ENCODE data around the gene ZFYVE9.
A peak's percentile ranks its signal among the peaks of the same experiment; 100 is the strongest.
"Not testable (repeated sequence)": the region's sequence is repeated elsewhere in the genome, so short reads cannot be mapped to it uniquely, and the experiment has no call there.

The ZFYVE9 gene

GRCh38 chr1:52139817-52140540 lies 1.9 kb upstream of the ZFYVE9 start:
- peak; percentile 48 for DNase-seq (ENCODE audit: low read depth)
- H3K4me3 ChIP-seq (ENCODE audit: low read depth, low read length), result no peak overlapping the region
- no peak for TF ChIP-seq CTCF (IDR thresholded peaks at IDR 0.05; ENCODE audit: low read depth, low read length, missing control alignments)

DNA sequence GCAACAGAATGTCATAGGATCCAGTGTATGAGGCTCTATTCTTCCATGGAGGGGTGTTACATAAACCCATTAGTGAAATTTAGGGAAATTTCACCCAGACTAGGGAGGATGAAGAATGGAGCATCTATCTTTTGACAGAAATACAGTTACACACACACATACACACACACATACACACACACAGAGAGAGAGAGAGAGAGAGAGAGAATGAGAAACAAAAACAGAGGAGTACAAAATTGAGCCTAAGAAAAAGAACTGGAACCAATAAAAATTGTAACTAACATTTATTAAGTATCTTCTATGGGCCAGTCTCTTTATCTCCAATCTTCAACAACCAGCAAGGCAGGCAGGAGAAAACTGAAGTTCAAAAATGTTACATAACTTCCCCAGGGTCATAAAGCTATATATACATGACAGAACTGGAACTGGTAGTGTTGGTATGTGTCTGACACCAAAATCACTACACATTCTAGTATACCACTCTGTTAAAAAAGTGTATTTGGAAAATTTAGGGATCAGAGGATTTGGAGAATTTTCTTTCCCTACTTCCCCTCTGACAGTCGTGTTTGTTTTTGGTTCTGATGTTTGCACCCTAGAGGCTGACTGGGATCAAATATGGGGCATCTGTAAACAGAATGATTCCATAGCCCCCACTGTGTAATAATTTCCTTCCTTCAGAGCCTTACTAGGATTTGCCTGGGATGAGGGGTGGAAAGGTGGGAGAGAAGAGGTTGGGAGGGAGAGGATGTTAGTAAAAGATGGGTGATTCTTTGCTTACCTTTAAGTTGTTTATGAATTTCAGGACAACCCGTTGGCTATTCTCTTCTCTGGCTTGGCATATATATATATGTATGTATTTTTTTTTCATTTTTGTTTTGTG lies 1.0 kb upstream of the ZFYVE9 start:
- no peak for TF ChIP-seq CTCF (IDR thresholded peaks at IDR 0.05; ENCODE audit: low read depth, low read length, missing control alignments)
- H3K4me3 ChIP-seq (ENCODE audit: low read depth, low read length), result no peak overlapping the region

DNA sequence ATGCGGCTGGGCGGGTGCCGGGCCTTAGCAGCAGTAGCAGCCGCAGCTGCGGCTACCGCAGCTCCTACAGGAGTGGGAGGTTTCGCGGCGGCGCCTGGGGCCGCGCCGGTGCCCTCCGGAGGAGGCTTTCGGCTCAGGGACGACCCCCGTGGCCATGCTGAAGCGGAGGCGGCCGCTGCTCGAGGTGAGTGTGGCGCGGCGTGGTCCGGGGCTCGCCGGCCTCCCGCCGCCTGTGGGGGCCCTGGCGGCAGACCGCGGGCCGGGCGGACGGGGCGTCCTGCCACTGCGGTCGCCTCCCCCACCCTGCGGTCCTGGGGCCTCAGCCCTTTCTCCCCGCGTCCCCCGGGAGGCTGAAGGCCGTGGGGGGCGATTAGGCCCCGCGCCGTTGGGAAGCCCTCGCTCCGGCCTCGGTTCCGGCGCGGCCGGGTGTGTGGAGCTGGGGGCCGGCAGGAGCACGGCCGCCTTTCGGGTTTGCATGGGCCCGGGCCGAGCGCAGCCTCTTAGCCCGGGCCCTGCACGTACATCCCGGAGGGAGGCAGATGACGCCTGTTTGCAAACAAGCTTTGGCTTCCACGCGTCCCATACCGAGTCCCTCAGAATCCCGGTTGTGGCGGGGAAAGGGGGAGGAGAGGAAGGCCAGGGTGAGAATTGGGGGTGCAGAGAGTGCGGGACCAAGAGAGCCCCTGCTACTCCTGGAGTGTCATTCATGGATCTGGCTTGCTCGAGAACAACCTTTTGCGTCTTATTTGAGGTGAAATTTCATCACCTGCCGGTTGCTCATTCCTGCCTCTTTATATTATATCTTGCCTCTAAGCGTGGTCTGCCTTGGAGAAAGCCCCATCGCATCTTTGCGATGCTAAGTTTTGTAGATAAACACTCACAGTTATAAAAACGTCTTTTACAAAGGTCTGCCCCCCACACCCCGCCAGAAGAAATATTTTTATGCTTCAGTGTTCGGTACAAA lies 613 bp downstream of the ZFYVE9 start:
- DNase-seq (ENCODE audit: low read depth), result no peak
- no peak for TF ChIP-seq CTCF (IDR thresholded peaks at IDR 0.05; ENCODE audit: low read depth, low read length, missing control alignments)
- H3K4me3 ChIP-seq (ENCODE audit: low read depth, low read length), result peak overlapping the region; percentile 69

More for the DNA sequence above, 1.0 kb upstream of the ZFYVE9 start:
- no peak for DNase-seq (ENCODE audit: low read depth)

- no peak for TF ChIP-seq CTCF (IDR thresholded peaks at IDR 0.05; ENCODE audit: low read depth, low read length, missing control alignments)
- no peak for DNase-seq (ENCODE audit: low read depth)
- H3K4me3 ChIP-seq (ENCODE audit: low read depth, low read length), result no peak overlapping the region
These were observed 3.2 kb downstream of the ZFYVE9 start for GRCh38 chr1:52145137-52145536.

GRCh38 chr1:52150445-52150844 lies 8.6 kb downstream of the ZFYVE9 start:
- not testable (repeated sequence) for DNase-seq (ENCODE audit: low read depth); H3K4me3 ChIP-seq (ENCODE audit: low read depth, low read length)

DNA sequence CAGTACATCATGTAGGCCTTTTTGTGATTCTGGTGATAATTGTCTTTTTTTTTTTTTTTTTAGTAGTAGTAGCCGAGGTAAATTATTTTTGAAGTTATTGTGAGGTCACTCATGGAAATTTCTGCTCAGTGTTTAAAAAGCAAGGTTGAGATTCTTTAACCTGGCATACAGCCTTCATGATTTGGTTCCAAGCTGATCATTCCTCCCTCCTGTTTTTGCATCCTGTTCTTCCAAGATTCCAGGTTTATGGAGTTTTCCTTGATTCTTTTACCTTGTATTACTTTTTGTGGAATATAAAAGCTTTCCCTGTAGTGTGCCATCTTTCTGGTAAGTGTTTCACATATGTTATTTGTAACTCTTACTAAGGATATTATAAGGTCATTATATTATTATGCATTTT lies 9.1 kb downstream of the ZFYVE9 start:
- DNase-seq (ENCODE audit: low read depth), result no peak
- TF ChIP-seq CTCF (IDR thresholded peaks at IDR 0.05; ENCODE audit: low read depth, low read length, missing control alignments), result no peak
- H3K4me3 ChIP-seq (ENCODE audit: low read depth, low read length), result no peak overlapping the region

DNA sequence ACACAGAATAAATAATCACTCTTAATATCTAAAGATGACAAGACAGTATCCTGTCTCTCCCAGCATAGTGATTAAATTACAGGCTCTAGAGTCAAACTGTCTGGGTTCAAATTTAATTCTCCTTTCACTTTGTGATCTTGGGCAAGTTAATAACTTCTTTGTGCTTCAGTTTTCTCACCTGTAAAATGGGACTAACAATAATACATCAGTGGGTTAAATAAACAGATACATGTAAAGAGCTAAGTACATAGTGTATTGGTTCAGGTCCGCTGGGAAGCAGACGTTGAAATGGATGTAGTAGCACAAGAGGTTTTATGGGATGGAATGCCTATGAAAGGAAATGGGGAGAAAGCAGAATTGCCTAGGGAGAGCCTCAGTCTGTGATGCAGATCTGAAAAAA lies 10.7 kb downstream of the ZFYVE9 start:
- H3K4me3 ChIP-seq (ENCODE audit: low read depth, low read length), result no peak overlapping the region
- no peak for TF ChIP-seq CTCF (IDR thresholded peaks at IDR 0.05; ENCODE audit: low read depth, low read length, missing control alignments)
- no peak for DNase-seq (ENCODE audit: low read depth)
